Endometrium (tissue), 2 donors: ENCODE data around the gene PDE4D.
A peak's percentile ranks its signal among the peaks of the same experiment; 100 is the strongest.

Experiments used
- FAIRE-seq: peaks from 2 replicates; lab custom pipeline; 2012; peaks lifted over from hg19 to GRCh38; lab: Jason Lieb, UNC
- donor health status: control.
- donor health status: control.

The PDE4D gene

GRCh38 chr5:59366784-59367183 lies 526.7 kb downstream of the PDE4D start:
- FAIRE-seq: no peak

- FAIRE-seq: no peak
These were observed 531.1 kb downstream of the PDE4D start for GRCh38 chr5:59362438-59362837.

- no peak for FAIRE-seq
These were observed 532.1 kb downstream of the PDE4D start for GRCh38 chr5:59361454-59361853.

- FAIRE-seq: no peak
These were observed 533.4 kb downstream of the PDE4D start for GRCh38 chr5:59360130-59360555.

GRCh38 chr5:59358005-59358861 lies 535.3 kb downstream of the PDE4D start:
- FAIRE-seq: no peak

GRCh38 chr5:59357381-59357977 lies 536.0 kb downstream of the PDE4D start:
- FAIRE-seq: no peak

- FAIRE-seq: no peak
These were observed 536.6 kb downstream of the PDE4D start for GRCh38 chr5:59356813-59357380.

GRCh38 chr5:59354811-59355210 lies 538.7 kb downstream of the PDE4D start:
- FAIRE-seq: no peak

GRCh38 chr5:59354274-59354673 lies 539.3 kb downstream of the PDE4D start:
- no peak for FAIRE-seq

- FAIRE-seq: peak; percentile 95
These were observed 542.3 kb downstream of the PDE4D start for GRCh38 chr5:59351076-59351794.

- FAIRE-seq: no peak
These were observed 545.3 kb downstream of the PDE4D start for GRCh38 chr5:59348189-59348588.

GRCh38 chr5:59346982-59347381 lies 546.5 kb downstream of the PDE4D start:
- no peak for FAIRE-seq

GRCh38 chr5:59346514-59346913 lies 547.0 kb downstream of the PDE4D start:
- FAIRE-seq: no peak

GRCh38 chr5:59342181-59342580 lies 551.3 kb downstream of the PDE4D start:
- peak; percentile 53 for FAIRE-seq

GRCh38 chr5:59341760-59342159 lies 551.8 kb downstream of the PDE4D start:
- FAIRE-seq: no peak

- no peak for FAIRE-seq
These were observed 552.4 kb downstream of the PDE4D start for GRCh38 chr5:59341155-59341554.

GRCh38 chr5:59340637-59341036 lies 552.9 kb downstream of the PDE4D start:
- FAIRE-seq: no peak

- no peak for FAIRE-seq
These were observed 556.3 kb downstream of the PDE4D start for GRCh38 chr5:59337240-59337639.

- no peak for FAIRE-seq
These were observed 558.0 kb downstream of the PDE4D start for GRCh38 chr5:59335544-59335943.

- FAIRE-seq: no peak
These were observed 560.1 kb downstream of the PDE4D start for GRCh38 chr5:59333416-59333815.

GRCh38 chr5:59332236-59332973 lies 561.1 kb downstream of the PDE4D start:
- no peak for FAIRE-seq

GRCh38 chr5:59330680-59331079 lies 562.8 kb downstream of the PDE4D start:
- FAIRE-seq: no peak
